Measurements from ENCODE around the gene SLC25A22.

DNA sequence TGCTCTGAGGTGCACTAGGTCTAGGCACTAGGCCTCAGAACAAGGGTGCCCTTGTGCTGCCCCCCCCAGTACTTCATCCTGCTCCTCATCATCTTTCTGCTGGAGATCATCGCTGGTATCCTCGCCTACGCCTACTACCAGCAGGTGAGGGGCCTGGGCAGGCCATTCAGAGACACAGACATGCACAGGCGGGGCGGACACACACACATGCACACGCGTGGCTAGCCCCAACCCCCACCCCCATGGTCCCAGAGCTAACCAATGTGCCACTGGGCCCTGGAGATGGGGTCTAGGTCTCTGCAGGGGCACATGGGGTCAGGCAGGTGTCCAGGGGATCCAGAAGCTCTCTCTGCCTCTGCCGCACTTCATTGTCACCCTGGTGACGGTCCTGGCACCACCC is 38.6 kb upstream of the SLC25A22 start:
- TF ChIP-seq, protein P1, sequence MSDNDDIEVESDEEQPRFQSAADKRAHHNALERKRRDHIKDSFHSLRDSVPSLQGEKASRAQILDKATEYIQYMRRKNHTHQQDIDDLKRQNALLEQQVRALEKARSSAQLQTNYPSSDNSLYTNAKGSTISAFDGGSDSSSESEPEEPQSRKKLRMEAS (IDR thresholded peaks at IDR 0.05): no peak
- TF ChIP-seq, protein P2, sequence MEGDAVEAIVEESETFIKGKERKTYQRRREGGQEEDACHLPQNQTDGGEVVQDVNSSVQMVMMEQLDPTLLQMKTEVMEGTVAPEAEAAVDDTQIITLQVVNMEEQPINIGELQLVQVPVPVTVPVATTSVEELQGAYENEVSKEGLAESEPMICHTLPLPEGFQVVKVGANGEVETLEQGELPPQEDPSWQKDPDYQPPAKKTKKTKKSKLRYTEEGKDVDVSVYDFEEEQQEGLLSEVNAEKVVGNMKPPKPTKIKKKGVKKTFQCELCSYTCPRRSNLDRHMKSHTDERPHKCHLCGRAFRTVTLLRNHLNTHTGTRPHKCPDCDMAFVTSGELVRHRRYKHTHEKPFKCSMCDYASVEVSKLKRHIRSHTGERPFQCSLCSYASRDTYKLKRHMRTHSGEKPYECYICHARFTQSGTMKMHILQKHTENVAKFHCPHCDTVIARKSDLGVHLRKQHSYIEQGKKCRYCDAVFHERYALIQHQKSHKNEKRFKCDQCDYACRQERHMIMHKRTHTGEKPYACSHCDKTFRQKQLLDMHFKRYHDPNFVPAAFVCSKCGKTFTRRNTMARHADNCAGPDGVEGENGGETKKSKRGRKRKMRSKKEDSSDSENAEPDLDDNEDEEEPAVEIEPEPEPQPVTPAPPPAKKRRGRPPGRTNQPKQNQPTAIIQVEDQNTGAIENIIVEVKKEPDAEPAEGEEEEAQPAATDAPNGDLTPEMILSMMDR (IDR thresholded peaks at IDR 0.05): no peak
- TF ChIP-seq JUNB (IDR thresholded peaks at IDR 0.05) (no peak), POLR2A (IDR thresholded peaks at IDR 0.05; ENCODE audit: low read length) (no peak), MYC (IDR thresholded peaks at IDR 0.05; ENCODE audit: borderline replicate concordance, low read length) (no peak), EHMT2 (IDR thresholded peaks at IDR 0.05; ENCODE audit: low read depth) (no peak)

Measured in A549 (cell line).